ENCODE measurements around the gene ARL3. TPM values are rescaled to one million over a fixed set of nuclear protein-coding genes. Genes with fewer than 3 reads are reported as not detected.
A peak's percentile ranks its signal among the peaks of the same experiment; 100 is the strongest.

Gene ARL3
- total RNA-seq, 5 donors from 2014 or later (not counting 1 experiment from before 2014, with no cell fraction given): 2.7 to 5.0 (median 3.5) TPM

DNA sequence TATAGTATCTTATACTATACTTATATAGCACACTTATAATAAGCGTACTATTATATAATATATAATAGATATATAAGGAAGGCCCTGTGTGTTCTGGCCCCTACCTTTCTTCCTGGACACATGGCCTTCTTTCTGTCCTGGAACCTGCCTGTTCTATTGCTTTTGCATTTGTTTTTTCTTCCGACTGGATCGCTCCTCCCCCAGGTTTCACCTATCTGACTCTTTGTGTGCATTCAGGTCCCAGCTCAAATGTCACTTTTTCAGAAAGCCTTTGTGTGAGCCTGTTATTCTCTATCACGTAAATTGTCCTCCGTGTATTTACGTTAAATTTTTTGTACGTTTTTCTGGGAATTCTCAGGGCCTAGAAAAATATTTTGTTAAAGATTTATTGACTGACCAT lies 72.8 kb downstream of the ARL3 start:
- Mint-ChIP-seq H3K9me3 (no peaks in the 10 kb centered on the region), H3K36me3 (no peaks in the 10 kb centered on the region), H3K27me3 (no peaks in the 10 kb centered on the region), H3K27ac (peak overlapping the region; percentile 90 to 97), H3K4me1 (peaks cover 15 to 30% (median 18%) of the 10 kb centered on the region in 3 donors), H3K4me3 (peak overlapping the region; percentile 88 to 95 (median 89))
- Histone ChIP-seq H3K4me1 (ENCODE audit: control insufficient read depth in 1 of 2, extremely low read depth in 1 of 2, insufficient read depth in 2 of 2, low read length in 2 of 2) (peaks cover 6 to 20% of the 10 kb centered on the region in 2 experiments), H3K27ac (ENCODE audit: low read length) (peak overlapping the region; percentile 91), H3K27me3 (replicated peaks in 1 of 2; ENCODE audit: control insufficient read depth in 2 of 2, extremely low read depth in 1 of 2, insufficient read depth in 2 of 2, low read length in 1 of 2) (no peaks in the 10 kb centered on the region), H3K4me3 (ENCODE audit: control insufficient read depth in 1 of 2, extremely low read depth in 1 of 2, low read length in 1 of 2) (peak overlapping the region in 1 of 2 donors; percentile 83), H3K9me3 (no peaks in the 10 kb centered on the region), H3K36me3 (ENCODE audit: control insufficient read depth in 2 of 2, extremely low read depth in 1 of 2, insufficient read depth in 1 of 2, low read length in 1 of 2) (no peaks in the 10 kb centered on the region)
- DNase-seq (no peak), ATAC-seq (replicated peaks in 1 of 4) (no peak)
- WGBS (ENCODE audit: insufficient coverage): no CpG with 5 or more reads among the region's 7 CpGs
- CTCF ChIA-PET: interaction anchor here in 1 of 2 donors (1.2 kb wide), 1 partner anchor 71 kb away, joined by 3 read pairs; no protein-coding TSS in a partner anchor
- POLR2A ChIA-PET: interaction anchor here in 1 of 2 donors (0.6 kb wide), 2 partner anchors 429 to 452 kb away, joined by 3 to 5 read pairs; no protein-coding TSS in a partner anchor

DNA sequence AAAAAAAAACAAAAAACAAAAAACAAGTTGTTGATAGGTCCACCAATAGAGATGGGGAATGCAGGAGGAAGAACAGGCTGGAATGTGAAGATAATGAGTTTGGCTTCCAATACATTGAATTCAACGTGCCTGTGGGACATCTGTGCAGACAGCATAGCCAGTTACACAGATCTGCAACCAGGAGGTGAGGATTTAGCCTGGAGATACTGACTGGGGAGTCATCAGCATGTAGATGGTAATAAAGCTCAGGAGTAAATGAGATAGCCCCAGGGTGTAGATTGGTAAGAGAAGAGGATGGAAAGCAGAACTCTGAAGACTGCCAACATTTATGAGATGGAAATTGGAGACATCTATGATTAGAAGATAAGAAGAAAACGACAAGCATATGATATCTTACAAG lies 74.7 kb downstream of the ARL3 start:
- ATAC-seq (replicated peaks in 1 of 4) (no peak), DNase-seq (no peak)
- H3K9me3 Mint-ChIP-seq: no peaks in the 10 kb centered on the region
- no peaks in the 10 kb centered on the region for H3K36me3 Mint-ChIP-seq
- CTCF ChIA-PET: no interaction called here
- WGBS (ENCODE audit: insufficient coverage): 73% methylated on average over 2 of the region's 2 CpGs
- no peak overlapping the region for H3K4me3 Mint-ChIP-seq
- POLR2A ChIA-PET: interaction anchor here in 1 of 2 donors (0.6 kb wide), 1 partner anchor 753 kb away, joined by 5 read pairs; no protein-coding TSS in a partner anchor
- Histone ChIP-seq H3K27ac (ENCODE audit: low read length) (no peak overlapping the region), H3K27me3 (replicated peaks in 1 of 2; ENCODE audit: control insufficient read depth in 2 of 2, extremely low read depth in 1 of 2, insufficient read depth in 2 of 2, low read length in 1 of 2) (no peaks in the 10 kb centered on the region), H3K4me3 (ENCODE audit: control insufficient read depth in 1 of 2, extremely low read depth in 1 of 2, low read length in 1 of 2) (no peak overlapping the region), H3K9me3 (no peaks in the 10 kb centered on the region), H3K4me1 (ENCODE audit: control insufficient read depth in 1 of 2, extremely low read depth in 1 of 2, insufficient read depth in 2 of 2, low read length in 2 of 2) (peaks cover 16 to 25% of the 10 kb centered on the region in 2 experiments), H3K36me3 (ENCODE audit: control insufficient read depth in 2 of 2, extremely low read depth in 1 of 2, insufficient read depth in 1 of 2, low read length in 1 of 2) (no peaks in the 10 kb centered on the region)
- peaks cover 29 to 34% (median 31%) of the 10 kb centered on the region in 3 donors for H3K4me1 Mint-ChIP-seq
- no peaks in the 10 kb centered on the region for H3K27me3 Mint-ChIP-seq
- peak overlapping the region in 1 of 2 donors; percentile 70 for H3K27ac Mint-ChIP-seq

- ChIA-PET CTCF (interaction anchor here in 1 of 2 donors (0.9 kb wide), 1 partner anchor 38 kb away, joined by 3 read pairs; no protein-coding TSS in a partner anchor), POLR2A (interaction anchor here (0.6 to 0.9 kb wide), 3 partner anchors 15 to 1133 kb away, joined by 3 to 4 read pairs (median 4); no protein-coding TSS in a partner anchor)
- no peaks in the 10 kb centered on the region for H3K36me3 Mint-ChIP-seq
- no CpG with 5 or more reads among the region's 4 CpGs for WGBS (ENCODE audit: insufficient coverage)
- peak in 9 of 35 experiments; percentile 17 to 64 (median 28) for DNase-seq
- no peaks in the 10 kb centered on the region for H3K9me3 Mint-ChIP-seq
- H3K27me3 Mint-ChIP-seq: no peaks in the 10 kb centered on the region
- H3K9me3 ChIP-seq: no peaks in the 10 kb centered on the region
- H3K4me1 ChIP-seq (ENCODE audit: control insufficient read depth in 1 of 2, extremely low read depth in 1 of 2, insufficient read depth in 2 of 2, low read length in 2 of 2): peaks cover 34 to 45% of the 10 kb centered on the region in 2 experiments
- H3K36me3 ChIP-seq (ENCODE audit: control insufficient read depth in 2 of 2, extremely low read depth in 1 of 2, insufficient read depth in 1 of 2, low read length in 1 of 2): peaks cover 0 to 5% of the 10 kb centered on the region in 2 donors
- peak overlapping the region; percentile 37 for H3K27ac ChIP-seq (ENCODE audit: low read length)
- H3K27ac Mint-ChIP-seq: peak overlapping the region; percentile 77 to 93
- no peaks in the 10 kb centered on the region for H3K27me3 ChIP-seq (replicated peaks in 1 of 2; ENCODE audit: control insufficient read depth in 2 of 2, extremely low read depth in 1 of 2, insufficient read depth in 2 of 2, low read length in 1 of 2)
- no peak overlapping the region for H3K4me3 ChIP-seq (ENCODE audit: control insufficient read depth in 1 of 2, extremely low read depth in 1 of 2, low read length in 1 of 2)
- peak; percentile 70 to 88 (median 82) for ATAC-seq (replicated peaks in 1 of 4)
- peaks cover 47 to 53% (median 52%) of the 10 kb centered on the region in 3 donors for H3K4me1 Mint-ChIP-seq
- H3K4me3 Mint-ChIP-seq: peak overlapping the region in 1 of 3 donors; percentile 63
Measured at GRCh38 chr10:102635377-102635776, 78.8 kb downstream of the ARL3 start.

DNA sequence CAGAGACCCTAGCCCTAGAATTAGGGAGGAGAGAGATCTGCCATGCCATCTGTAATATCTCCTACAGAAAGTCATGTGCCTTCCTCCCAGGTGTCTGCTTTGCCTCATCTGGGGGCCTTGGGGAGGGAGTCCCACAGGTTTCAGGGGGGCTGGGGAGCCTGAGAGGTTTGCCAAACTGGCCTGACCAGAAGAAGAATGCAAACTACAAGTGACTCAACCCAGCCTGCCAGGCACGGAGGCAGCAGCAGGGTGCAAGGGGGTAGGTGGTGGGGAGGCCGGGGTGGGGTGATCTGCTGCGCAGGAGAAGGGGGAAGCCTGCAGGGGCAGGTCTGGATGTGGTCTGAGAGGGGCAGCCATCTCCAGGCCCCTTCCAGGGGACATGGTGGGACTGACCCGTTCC lies 79.5 kb downstream of the ARL3 start:
- no peaks in the 10 kb centered on the region for H3K36me3 Mint-ChIP-seq
- H3K27ac ChIP-seq (ENCODE audit: low read length): peak overlapping the region; percentile 23
- H3K9me3 Mint-ChIP-seq: no peaks in the 10 kb centered on the region
- peak overlapping the region in 1 of 3 donors; percentile 31 for H3K4me3 Mint-ChIP-seq
- ATAC-seq (replicated peaks in 1 of 4) (no peak), DNase-seq (no peak)
- peaks cover 47 to 53% (median 52%) of the 10 kb centered on the region in 3 donors for H3K4me1 Mint-ChIP-seq
- ChIA-PET POLR2A (no interaction called here), CTCF (no interaction called here)
- H3K4me1 ChIP-seq (ENCODE audit: control insufficient read depth in 1 of 2, extremely low read depth in 1 of 2, insufficient read depth in 2 of 2, low read length in 2 of 2): peaks cover 34 to 45% of the 10 kb centered on the region in 2 experiments
- no peaks in the 10 kb centered on the region for H3K27me3 ChIP-seq (replicated peaks in 1 of 2; ENCODE audit: control insufficient read depth in 2 of 2, extremely low read depth in 1 of 2, insufficient read depth in 2 of 2, low read length in 1 of 2)
- WGBS (ENCODE audit: insufficient coverage): 69% methylated on average over 2 of the region's 4 CpGs
- no peaks in the 10 kb centered on the region for H3K27me3 Mint-ChIP-seq
- no peak overlapping the region for H3K4me3 ChIP-seq (ENCODE audit: control insufficient read depth in 1 of 2, extremely low read depth in 1 of 2, low read length in 1 of 2)
- peaks cover 3 to 12% of the 10 kb centered on the region in 2 donors for H3K36me3 ChIP-seq (ENCODE audit: control insufficient read depth in 2 of 2, extremely low read depth in 1 of 2, insufficient read depth in 1 of 2, low read length in 1 of 2)
- H3K9me3 ChIP-seq: no peaks in the 10 kb centered on the region
- H3K27ac Mint-ChIP-seq: peak overlapping the region; percentile 77 to 93

DNA sequence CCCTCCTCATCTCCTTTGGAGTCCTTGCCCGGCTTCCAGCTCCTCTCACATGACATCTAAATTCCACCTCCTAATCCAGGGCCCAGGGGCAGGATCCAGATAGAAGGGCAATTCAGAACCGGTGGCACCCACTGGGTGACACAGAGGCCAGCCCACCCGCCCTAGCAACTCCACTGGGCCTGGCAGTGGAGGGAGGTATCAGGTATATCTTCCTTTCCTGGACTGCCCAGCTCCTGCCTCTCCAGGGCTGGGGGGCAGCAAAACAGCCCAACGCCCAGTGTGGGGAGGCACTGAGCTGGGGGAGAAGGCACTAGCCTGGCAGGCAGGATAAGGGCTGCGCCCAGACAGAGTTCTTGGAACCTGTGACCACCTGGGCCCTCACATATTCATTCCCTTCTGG lies 80.3 kb downstream of the ARL3 start:
- ATAC-seq (replicated peaks in 1 of 4) (no peak), DNase-seq (no peak)
- peak overlapping the region; percentile 35 for H3K27ac ChIP-seq (ENCODE audit: low read length)
- Mint-ChIP-seq H3K27me3 (no peaks in the 10 kb centered on the region), H3K27ac (peak overlapping the region; percentile 93 to 94), H3K9me3 (no peaks in the 10 kb centered on the region), H3K4me3 (peak overlapping the region in 1 of 3 donors; percentile 51), H3K36me3 (no peaks in the 10 kb centered on the region), H3K4me1 (peaks cover 47 to 53% (median 52%) of the 10 kb centered on the region in 3 donors)
- POLR2A ChIA-PET: no interaction called here
- no CpG with 5 or more reads among the region's 5 CpGs for WGBS (ENCODE audit: insufficient coverage)
- no peaks in the 10 kb centered on the region for H3K27me3 ChIP-seq (replicated peaks in 1 of 2; ENCODE audit: control insufficient read depth in 2 of 2, extremely low read depth in 1 of 2, insufficient read depth in 2 of 2, low read length in 1 of 2)
- no peak overlapping the region for H3K4me3 ChIP-seq (ENCODE audit: control insufficient read depth in 1 of 2, extremely low read depth in 1 of 2, low read length in 1 of 2)
- CTCF ChIA-PET: interaction anchor here in 1 of 2 donors (0.7 kb wide), 1 partner anchor 66 kb away, joined by 4 read pairs; no protein-coding TSS in a partner anchor
- peaks cover 34 to 45% of the 10 kb centered on the region in 2 experiments for H3K4me1 ChIP-seq (ENCODE audit: control insufficient read depth in 1 of 2, extremely low read depth in 1 of 2, insufficient read depth in 2 of 2, low read length in 2 of 2)
- H3K36me3 ChIP-seq (ENCODE audit: control insufficient read depth in 2 of 2, extremely low read depth in 1 of 2, insufficient read depth in 1 of 2, low read length in 1 of 2): peaks cover 3 to 12% of the 10 kb centered on the region in 2 donors
- no peaks in the 10 kb centered on the region for H3K9me3 ChIP-seq

- no peaks in the 10 kb centered on the region for H3K27me3 ChIP-seq (replicated peaks in 1 of 2; ENCODE audit: control insufficient read depth in 2 of 2, extremely low read depth in 1 of 2, insufficient read depth in 2 of 2, low read length in 1 of 2)
- Mint-ChIP-seq H3K36me3 (no peaks in the 10 kb centered on the region), H3K4me1 (peaks cover 47 to 53% (median 52%) of the 10 kb centered on the region in 3 donors), H3K4me3 (peak overlapping the region in 1 of 3 donors; percentile 51), H3K27ac (peak overlapping the region; percentile 93 to 94), H3K27me3 (no peaks in the 10 kb centered on the region), H3K9me3 (no peaks in the 10 kb centered on the region)
- H3K27ac ChIP-seq (ENCODE audit: low read length): peak overlapping the region; percentile 35
- DNase-seq: peak in 2 of 35 experiments; percentile 29 to 35
- WGBS (ENCODE audit: insufficient coverage): 32% methylated on average over 3 of the region's 6 CpGs
- peaks cover 34 to 45% of the 10 kb centered on the region in 2 experiments for H3K4me1 ChIP-seq (ENCODE audit: control insufficient read depth in 1 of 2, extremely low read depth in 1 of 2, insufficient read depth in 2 of 2, low read length in 2 of 2)
- POLR2A ChIA-PET: no interaction called here
- H3K36me3 ChIP-seq (ENCODE audit: control insufficient read depth in 2 of 2, extremely low read depth in 1 of 2, insufficient read depth in 1 of 2, low read length in 1 of 2): peaks cover 3 to 16% of the 10 kb centered on the region in 2 donors
- H3K4me3 ChIP-seq (ENCODE audit: control insufficient read depth in 1 of 2, extremely low read depth in 1 of 2, low read length in 1 of 2): no peak overlapping the region
- ATAC-seq (replicated peaks in 1 of 4): peak; percentile 33 to 63 (median 50)
- no peaks in the 10 kb centered on the region for H3K9me3 ChIP-seq
- CTCF ChIA-PET: no interaction called here
Measured at GRCh38 chr10:102633287-102633686, 80.9 kb downstream of the ARL3 start.
